IgD-negative memory B cell (primary cell): Measurements from ENCODE around the gene C18orf63. TPM values are rescaled to one million over a fixed set of nuclear protein-coding genes. Genes with fewer than 3 reads are reported as not detected.

Experiments
- H3K27ac Mint-ChIP-seq, 3 donors: one replicate each; pipeline ENCODE4 v1.8.0; 2020 to 2022; ENCODE audit warnings: mild to moderate bottlenecking in 3 of 3, mixed read lengths in 3 of 3, moderate library complexity in 1 of 3
- H3K27me3 Mint-ChIP-seq: one replicate; pipeline ENCODE4 v1.8.0; 2021; ENCODE audit warnings: mixed read lengths
- H3K36me3 Mint-ChIP-seq: one replicate; pipeline ENCODE4 v1.8.0; 2020; ENCODE audit warnings: mild to moderate bottlenecking, mixed read lengths
- H3K4me1 Mint-ChIP-seq, 3 donors: one replicate each; pipeline ENCODE4 v1.8.0; 2020 to 2022; ENCODE audit warnings: mixed read lengths in 3 of 3, mild to moderate bottlenecking in 1 of 3
- H3K4me3 Mint-ChIP-seq, 4 donors: one replicate each; pipeline ENCODE4 v1.8.0; 2020 to 2022; ENCODE audit warnings: mild to moderate bottlenecking in 4 of 4, mixed read lengths in 4 of 4, moderate library complexity in 3 of 4
- H3K9me3 Mint-ChIP-seq, 3 donors: one replicate each; pipeline ENCODE4 v1.8.0; 2020 to 2021; ENCODE audit warnings: mixed read lengths in 3 of 3, mild to moderate bottlenecking in 1 of 3
- polyA plus RNA-seq: library from polyadenylated mRNA; unstranded; fragments of 300-500 nt; fragmentation: Illumina TruSeq; gene quantifications from one replicate; pipeline ENCODE4 v1.2.3, GENCODE V29; 2021

C18orf63 gene
- polyA plus RNA-seq, 1 donor from 2014 or later: not detected

DNA sequence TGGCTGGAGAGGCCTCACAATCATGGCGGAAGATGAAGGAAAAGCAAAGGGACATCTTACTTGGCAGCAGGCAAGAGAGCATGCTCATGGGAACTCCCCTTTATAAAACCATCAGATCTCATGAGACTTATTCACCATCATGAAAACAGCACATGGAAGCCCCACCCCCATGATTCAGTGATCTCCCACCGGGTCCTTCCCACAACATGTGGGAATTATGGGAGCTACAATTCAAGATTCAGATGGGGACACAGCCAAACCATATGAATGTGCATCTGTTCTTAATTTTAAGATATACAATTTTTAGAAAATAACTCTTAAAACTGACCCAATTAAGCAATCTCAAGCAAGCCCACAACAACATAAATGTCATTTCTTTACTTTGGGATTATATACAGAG, 12.6 kb downstream of the C18orf63 start:
- Mint-ChIP-seq H3K4me3 (no peak overlapping the region), H3K27ac (no peak overlapping the region), H3K4me1 (peaks cover 0 to 4% (median 0%) of the 10 kb centered on the region in 3 donors), H3K9me3 (peaks cover 0 to 2% (median 0%) of the 10 kb centered on the region in 3 donors), H3K27me3 (peaks cover 8% of the 10 kb centered on the region), H3K36me3 (no peaks in the 10 kb centered on the region)

DNA sequence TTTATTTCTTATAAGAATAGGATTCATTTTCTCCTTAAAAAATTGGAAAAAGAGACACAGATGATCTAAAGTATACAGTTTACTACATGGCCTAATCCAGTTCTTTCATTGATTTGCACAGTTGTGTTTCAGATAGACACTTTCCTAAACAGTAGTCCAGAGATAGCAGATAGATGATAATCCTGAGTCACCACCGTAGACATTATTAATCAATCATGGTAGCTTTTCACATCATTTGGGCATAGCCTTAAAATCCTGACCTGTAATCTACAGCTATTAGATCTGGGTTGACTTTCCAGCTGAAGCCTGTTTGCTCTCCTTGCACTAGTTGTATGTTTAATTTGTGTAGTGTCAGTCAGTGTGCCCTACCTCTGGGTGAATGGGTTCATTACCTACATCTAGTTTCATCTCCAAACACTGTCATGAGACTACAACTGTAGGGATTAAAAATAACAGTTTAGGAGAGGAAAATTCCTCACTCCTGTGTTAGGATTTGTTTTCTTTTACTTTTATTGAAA, 14.1 kb downstream of the C18orf63 start:
- H3K27me3 Mint-ChIP-seq: peaks cover 8% of the 10 kb centered on the region
- no peak overlapping the region for H3K27ac Mint-ChIP-seq
- H3K9me3 Mint-ChIP-seq: peaks cover 0 to 2% (median 0%) of the 10 kb centered on the region in 3 donors
- no peak overlapping the region for H3K4me3 Mint-ChIP-seq
- H3K36me3 Mint-ChIP-seq: no peaks in the 10 kb centered on the region
- peaks cover 12 to 16% (median 15%) of the 10 kb centered on the region in 3 donors for H3K4me1 Mint-ChIP-seq

DNA sequence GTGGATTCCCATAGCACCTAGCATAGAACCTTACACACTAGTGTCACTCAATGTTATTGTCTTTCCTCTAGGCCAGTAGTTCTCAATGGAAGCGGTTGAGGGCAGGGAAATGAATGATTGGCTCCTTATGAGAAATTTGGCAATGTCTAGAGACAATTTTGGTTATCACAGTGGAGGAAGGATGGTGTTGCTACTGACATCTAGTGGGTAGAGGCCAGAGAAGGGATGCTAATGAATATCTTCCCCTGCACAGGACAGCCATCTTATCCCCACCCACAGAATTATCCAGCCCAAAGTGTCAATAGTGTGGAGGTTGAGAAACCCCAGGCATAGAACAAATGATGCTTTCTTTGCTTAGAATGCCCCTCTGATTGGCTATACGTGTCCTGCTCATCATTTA, 15.8 kb downstream of the C18orf63 start:
- H3K9me3 Mint-ChIP-seq: peaks cover 0 to 2% (median 0%) of the 10 kb centered on the region in 3 donors
- no peak overlapping the region for H3K4me3 Mint-ChIP-seq
- H3K27me3 Mint-ChIP-seq: peaks cover 5% of the 10 kb centered on the region
- no peaks in the 10 kb centered on the region for H3K36me3 Mint-ChIP-seq
- H3K27ac Mint-ChIP-seq: no peak overlapping the region
- H3K4me1 Mint-ChIP-seq: peaks cover 15 to 19% (median 18%) of the 10 kb centered on the region in 3 donors

DNA sequence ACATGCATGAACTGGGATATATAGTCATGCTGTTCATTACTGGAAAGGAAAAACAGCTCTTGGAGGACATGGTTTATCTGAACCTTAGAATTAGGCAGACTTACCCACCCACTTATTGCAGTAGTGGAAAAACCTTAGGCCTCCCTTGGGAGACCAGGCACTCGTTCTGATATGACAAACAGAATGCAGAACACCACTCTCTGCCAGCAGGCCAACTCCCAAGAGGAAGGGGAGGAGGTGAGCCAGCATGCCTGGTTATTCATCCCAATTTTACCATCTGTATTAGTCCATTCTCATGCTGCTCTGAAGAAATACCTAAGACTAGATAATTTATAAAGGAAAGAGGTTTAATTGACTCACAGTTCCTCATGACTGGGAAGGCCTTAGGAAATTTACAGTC, 17.5 kb downstream of the C18orf63 start:
- Mint-ChIP-seq H3K9me3 (peaks cover 0 to 2% (median 0%) of the 10 kb centered on the region in 3 donors), H3K36me3 (no peaks in the 10 kb centered on the region), H3K4me3 (no peak overlapping the region), H3K4me1 (peaks cover 15 to 19% (median 18%) of the 10 kb centered on the region in 3 donors), H3K27me3 (peaks cover 1% of the 10 kb centered on the region), H3K27ac (no peak overlapping the region)

DNA sequence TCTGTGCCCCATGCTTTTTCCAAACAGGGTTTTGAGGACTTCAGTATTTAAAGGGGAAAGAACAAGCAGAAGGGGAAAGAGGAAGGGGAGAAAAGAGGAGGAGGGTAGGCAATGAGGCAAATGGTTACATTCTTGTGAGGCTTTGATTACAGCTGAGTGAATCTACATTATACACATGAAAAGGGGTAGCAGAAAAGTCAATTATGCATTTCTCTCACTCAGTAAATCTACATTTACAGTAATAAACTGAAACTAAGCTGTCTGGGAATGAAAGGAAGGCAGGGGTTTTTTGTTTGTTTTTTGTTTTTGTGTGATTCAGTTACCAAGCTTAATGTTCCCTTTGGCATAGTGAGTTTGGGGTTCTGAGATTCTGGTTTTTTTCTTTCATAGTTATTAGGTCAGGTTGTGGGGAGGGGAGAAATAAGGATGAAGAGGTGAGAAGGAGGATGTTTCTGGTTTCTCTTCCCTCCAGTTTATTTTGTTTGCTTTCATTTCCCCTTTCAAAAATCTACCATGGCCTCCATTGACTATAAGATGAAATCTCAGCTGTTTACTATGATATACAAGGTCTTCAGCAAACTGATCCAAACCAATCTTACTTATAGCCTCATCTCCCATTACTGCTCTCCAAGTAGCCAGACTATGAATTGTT, 18.7 kb downstream of the C18orf63 start:
- peaks cover 0 to 2% (median 0%) of the 10 kb centered on the region in 3 donors for H3K9me3 Mint-ChIP-seq
- no peaks in the 10 kb centered on the region for H3K36me3 Mint-ChIP-seq
- no peaks in the 10 kb centered on the region for H3K27me3 Mint-ChIP-seq
- H3K4me3 Mint-ChIP-seq: peak overlapping the region in 1 of 4 donors; percentile 65
- H3K4me1 Mint-ChIP-seq: peaks cover 15 to 19% (median 18%) of the 10 kb centered on the region in 3 donors
- peak overlapping the region; percentile 37 to 93 (median 60) for H3K27ac Mint-ChIP-seq

DNA sequence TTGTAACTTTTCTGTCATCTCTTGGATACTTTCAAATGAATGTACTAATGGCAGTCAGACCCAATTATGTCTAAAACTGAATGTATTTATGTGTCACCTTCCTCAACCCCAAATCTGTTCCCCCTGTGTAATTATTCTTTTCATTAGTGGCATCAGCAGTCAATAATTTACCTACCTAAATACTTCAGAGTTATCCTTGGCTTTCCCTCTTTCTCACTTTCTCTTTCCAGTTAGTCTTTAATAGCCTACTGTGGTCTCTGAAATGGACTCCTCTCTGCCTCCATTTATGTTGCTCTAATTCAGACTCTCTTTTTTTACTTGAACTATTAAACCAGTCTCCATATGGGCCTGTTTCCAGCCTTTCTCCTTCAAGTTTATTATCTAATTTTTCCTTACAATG, 21.0 kb downstream of the C18orf63 start:
- Mint-ChIP-seq H3K27ac (peak overlapping the region in 1 of 3 donors; percentile 13), H3K36me3 (no peaks in the 10 kb centered on the region), H3K27me3 (no peaks in the 10 kb centered on the region), H3K4me1 (peaks cover 18% of the 10 kb centered on the region in 3 donors), H3K4me3 (no peak overlapping the region), H3K9me3 (peaks cover 0 to 2% (median 0%) of the 10 kb centered on the region in 3 donors)

DNA sequence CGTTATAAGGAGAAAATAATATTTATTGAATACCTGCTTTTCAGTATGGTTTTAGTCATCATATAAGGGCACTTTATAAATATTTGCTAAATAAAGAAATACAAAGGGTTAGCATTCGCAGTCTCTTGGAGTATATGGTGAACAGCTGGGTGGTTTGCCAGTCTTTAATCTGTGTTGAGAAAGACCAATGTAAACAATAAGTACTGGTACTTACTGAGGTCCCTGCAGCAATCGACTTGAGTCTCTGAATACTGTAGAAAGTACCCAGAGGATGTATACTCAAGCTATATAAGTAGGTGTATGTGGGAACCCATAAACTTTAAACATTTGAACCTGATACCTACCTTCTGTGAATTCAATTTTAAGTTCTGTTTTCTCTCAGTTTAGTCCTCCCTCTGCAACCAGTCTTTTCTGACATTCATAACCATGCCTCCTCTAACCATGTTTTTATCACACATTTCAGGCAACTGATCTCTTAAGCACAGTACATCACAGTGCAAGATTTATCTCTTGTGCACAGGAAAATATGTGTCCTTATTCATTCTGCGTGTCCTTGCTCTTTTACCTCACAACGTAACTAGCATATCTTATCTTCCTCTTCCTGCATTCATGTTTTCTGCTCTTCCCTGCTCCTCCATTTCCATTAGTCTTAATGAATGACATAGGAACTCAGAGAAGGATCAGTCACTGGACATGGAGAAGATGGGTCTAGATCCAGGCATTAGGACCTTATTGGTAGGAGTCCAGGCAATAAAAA, 21.7 kb downstream of the C18orf63 start:
- Mint-ChIP-seq H3K4me1 (peaks cover 18 to 20% (median 18%) of the 10 kb centered on the region in 3 donors), H3K36me3 (no peaks in the 10 kb centered on the region), H3K9me3 (peaks cover 0 to 2% (median 0%) of the 10 kb centered on the region in 3 donors), H3K27ac (no peak overlapping the region), H3K4me3 (no peak overlapping the region), H3K27me3 (no peaks in the 10 kb centered on the region)

DNA sequence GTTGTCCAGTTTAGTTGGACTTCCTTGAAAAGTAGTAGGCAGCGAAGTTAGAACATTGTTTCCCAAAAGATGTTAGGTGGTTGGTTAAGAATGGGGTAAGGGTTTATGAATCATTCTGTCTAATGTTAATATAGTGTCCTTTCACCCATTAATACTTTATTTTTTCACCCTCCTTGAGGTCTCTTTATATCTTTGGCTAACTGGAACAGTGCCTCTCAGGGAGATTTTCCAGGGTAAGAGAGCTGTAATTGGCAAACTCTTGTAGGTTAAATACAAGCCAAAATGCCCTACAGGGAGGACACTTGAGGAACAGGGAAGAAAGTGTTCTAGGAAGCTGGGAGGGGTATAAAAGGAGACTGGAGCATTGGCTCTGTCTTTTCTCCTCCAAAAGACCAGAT, 22.3 kb downstream of the C18orf63 start:
- Mint-ChIP-seq H3K36me3 (no peaks in the 10 kb centered on the region), H3K27ac (no peak overlapping the region), H3K4me3 (no peak overlapping the region), H3K9me3 (no peaks in the 10 kb centered on the region), H3K4me1 (peaks cover 17 to 22% (median 18%) of the 10 kb centered on the region in 3 donors), H3K27me3 (no peaks in the 10 kb centered on the region)

DNA sequence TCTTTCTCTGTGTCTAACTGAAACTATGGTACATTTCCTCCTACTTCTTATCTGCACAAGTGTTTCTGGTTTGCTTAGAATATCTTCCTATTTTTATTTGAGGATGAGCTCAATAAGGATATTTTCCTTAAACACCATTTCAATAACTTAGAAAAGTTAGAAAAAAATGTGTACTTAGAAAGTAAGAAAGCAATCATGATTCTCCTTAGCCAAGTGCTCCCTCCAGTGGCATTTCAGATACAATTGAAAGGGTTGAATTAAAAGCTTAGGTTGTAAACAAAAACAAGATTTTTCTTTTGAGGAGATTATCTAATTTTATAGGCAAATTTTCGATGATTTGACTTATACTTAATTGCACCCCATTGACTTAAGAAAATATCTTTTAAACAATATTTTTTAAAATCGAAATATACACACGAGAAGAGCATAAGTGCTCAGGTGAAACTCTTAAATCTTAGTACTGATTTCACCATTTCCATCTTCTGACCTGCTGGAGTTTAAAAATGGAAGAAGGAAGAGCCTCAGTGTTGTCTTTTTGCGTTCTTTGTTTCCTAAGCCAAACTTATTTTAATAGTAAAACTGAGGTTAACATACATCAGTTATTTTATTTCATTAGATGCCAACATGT, 26.9 kb downstream of the C18orf63 start:
- H3K4me1 Mint-ChIP-seq: peaks cover 1 to 4% (median 4%) of the 10 kb centered on the region in 3 donors
- H3K9me3 Mint-ChIP-seq: no peaks in the 10 kb centered on the region
- H3K4me3 Mint-ChIP-seq: no peak overlapping the region
- no peak overlapping the region for H3K27ac Mint-ChIP-seq
- H3K36me3 Mint-ChIP-seq: peaks cover 1% of the 10 kb centered on the region
- H3K27me3 Mint-ChIP-seq: no peaks in the 10 kb centered on the region

DNA sequence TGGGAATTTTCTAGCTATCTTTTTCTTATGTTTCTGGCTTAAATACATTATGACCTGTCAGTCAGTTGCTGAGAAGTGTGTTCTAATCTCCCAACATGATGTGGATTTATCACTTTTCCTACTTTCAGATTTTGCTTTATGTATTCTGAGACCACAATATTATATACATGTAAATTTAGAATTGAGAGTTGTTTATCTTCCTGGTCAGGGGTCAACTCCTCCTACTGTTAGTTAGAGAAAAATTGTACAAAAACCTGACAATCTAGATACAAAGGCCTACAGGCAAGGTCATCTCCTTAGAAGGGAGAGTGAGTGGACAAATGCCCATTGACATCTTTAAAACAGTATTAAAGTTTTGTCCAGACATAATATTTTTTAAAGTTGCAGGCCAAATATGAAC, 30.6 kb downstream of the C18orf63 start:
- Mint-ChIP-seq H3K9me3 (no peaks in the 10 kb centered on the region), H3K36me3 (peaks cover 1% of the 10 kb centered on the region), H3K4me3 (no peak overlapping the region), H3K27me3 (no peaks in the 10 kb centered on the region), H3K4me1 (peaks cover 0 to 4% (median 1%) of the 10 kb centered on the region in 3 donors), H3K27ac (no peak overlapping the region)

DNA sequence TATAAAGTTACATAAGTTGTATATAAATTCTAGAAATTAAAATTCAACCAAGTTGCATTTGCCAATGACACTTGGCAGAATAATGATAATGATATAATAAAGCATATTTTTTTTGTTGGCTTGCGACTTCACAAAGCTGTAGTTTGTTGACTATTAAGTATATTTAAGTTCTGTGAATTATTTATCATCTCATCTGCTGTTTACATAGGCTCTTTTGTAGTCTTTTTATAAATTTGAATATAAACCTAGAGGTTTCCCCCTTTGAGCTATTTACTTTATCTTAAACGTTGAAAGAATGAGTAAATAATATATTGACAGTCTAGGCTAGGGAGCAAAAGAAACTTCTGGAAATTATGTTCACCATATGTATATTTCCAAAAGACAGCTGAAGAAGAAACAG, 32.9 kb downstream of the C18orf63 start:
- H3K4me1 Mint-ChIP-seq: peaks cover 0 to 3% (median 0%) of the 10 kb centered on the region in 3 donors
- H3K36me3 Mint-ChIP-seq: peaks cover 1% of the 10 kb centered on the region
- H3K27me3 Mint-ChIP-seq: no peaks in the 10 kb centered on the region
- H3K4me3 Mint-ChIP-seq: no peak overlapping the region
- no peak overlapping the region for H3K27ac Mint-ChIP-seq
- H3K9me3 Mint-ChIP-seq: no peaks in the 10 kb centered on the region

DNA sequence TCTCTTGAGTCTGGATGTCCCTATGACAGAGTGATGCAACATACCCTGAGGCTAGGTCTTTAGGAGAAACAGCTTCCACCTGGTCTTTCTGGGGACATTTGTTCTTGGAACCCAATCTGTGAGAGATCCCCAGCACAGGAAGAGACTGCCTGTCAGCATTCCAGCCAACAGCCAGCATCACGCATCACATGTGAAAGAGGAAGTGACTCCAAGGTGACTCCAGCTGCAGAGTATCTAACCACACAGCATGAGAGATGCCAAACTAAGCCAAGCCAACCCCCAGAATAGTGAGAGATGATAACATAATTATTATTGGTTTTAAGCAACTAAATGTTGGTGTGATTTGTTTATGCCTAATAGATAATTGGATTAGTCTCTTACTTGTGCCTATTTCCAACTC, 35.7 kb downstream of the C18orf63 start:
- no peak overlapping the region for H3K4me3 Mint-ChIP-seq
- H3K36me3 Mint-ChIP-seq: no peaks in the 10 kb centered on the region
- H3K9me3 Mint-ChIP-seq: no peaks in the 10 kb centered on the region
- no peak overlapping the region for H3K27ac Mint-ChIP-seq
- no peaks in the 10 kb centered on the region for H3K27me3 Mint-ChIP-seq
- H3K4me1 Mint-ChIP-seq: peaks cover under 1 to 3% (median under 1%) of the 10 kb centered on the region in 3 donors

DNA sequence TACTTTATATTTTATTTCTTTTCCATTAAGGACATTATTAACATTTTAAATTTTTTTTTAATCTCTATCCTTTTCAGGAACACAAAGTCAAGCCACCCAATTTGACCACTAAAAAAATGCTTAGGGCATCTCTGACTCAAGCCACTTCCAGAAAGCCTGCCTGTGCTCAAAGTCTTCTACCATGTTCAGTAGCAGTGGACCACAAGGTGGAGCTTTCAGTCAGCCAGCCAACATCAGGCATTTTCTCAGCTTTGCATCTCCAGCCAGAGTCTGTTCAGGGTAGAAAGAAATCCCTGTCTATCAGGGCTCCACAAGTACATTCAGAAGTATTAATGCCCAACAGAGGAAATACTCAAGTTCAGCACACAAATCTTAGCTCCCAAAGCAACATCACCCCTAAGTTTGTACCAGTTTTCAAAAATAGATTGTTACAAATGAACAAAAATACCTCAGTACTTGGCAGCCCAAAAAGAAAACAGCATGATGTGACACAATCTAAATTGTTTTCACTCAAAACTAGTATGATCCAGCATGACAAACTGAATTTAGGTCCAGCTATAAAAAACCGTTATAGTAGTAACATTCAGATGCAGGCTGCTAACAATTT, 37.6 kb downstream of the C18orf63 start:
- Mint-ChIP-seq H3K4me1 (peaks cover 6 to 15% (median 10%) of the 10 kb centered on the region in 3 donors), H3K27ac (peak overlapping the region in 1 of 3 donors; percentile 63), H3K9me3 (no peaks in the 10 kb centered on the region), H3K36me3 (no peaks in the 10 kb centered on the region), H3K4me3 (no peak overlapping the region), H3K27me3 (no peaks in the 10 kb centered on the region)

DNA sequence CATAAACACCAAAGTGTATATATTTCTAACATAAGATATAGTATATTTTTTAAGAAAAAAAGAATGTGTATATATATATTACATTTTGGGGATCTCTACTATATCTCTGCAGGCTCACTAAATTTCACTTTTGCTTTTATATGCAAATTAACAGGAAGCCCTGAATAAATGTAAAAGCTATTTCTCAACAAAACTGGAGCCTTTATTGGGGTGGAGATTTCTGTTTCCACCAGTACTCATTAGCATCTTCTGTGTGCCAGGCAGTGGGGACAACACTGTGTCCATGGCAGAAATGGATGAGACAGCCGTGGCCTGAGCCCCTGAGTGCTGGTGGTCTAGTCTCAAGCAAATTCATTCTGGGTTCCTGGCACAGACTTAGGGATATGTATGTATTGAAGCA, 41.3 kb downstream of the C18orf63 start:
- H3K9me3 Mint-ChIP-seq: no peaks in the 10 kb centered on the region
- peak overlapping the region in 2 of 4 donors; percentile 5 to 61 for H3K4me3 Mint-ChIP-seq
- peaks cover 6 to 15% (median 8%) of the 10 kb centered on the region in 3 donors for H3K4me1 Mint-ChIP-seq
- peaks cover 2% of the 10 kb centered on the region for H3K27me3 Mint-ChIP-seq
- H3K36me3 Mint-ChIP-seq: no peaks in the 10 kb centered on the region
- no peak overlapping the region for H3K27ac Mint-ChIP-seq
